ENCODE data around the gene PKP3.
"Not testable (repeated sequence)": the region's sequence is repeated elsewhere in the genome, so short reads cannot be mapped to it uniquely, and the experiment has no call there.

Gene PKP3

DNA sequence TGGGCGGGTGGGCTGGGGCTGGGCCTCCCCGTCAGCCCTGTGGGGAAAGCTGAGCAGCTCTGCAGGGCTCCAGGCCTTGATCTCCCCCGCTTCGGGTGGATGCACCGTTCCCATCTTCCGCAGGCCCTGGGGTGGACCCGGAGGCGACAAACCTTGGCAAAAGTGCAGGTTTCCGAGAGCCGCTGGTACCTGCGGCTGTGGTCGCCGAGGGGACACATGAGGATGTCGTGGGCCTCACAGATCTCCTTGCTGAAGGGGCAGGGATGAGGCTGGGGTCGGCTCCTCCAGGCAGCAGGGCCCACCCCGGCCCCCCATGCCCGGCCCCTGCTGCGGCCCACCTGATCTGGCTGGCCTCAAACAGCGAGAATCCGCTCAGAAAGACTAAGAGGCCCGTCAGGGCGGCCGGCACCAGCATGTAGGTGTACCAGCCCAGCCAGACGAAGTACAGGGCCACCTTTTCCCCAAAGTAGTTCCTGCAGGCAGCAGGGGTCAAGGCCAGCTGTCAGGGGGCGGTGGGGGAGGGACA, 36.0 kb downstream of the PKP3 start:
- DNase-seq (ENCODE audit: low read depth): no peak

DNA sequence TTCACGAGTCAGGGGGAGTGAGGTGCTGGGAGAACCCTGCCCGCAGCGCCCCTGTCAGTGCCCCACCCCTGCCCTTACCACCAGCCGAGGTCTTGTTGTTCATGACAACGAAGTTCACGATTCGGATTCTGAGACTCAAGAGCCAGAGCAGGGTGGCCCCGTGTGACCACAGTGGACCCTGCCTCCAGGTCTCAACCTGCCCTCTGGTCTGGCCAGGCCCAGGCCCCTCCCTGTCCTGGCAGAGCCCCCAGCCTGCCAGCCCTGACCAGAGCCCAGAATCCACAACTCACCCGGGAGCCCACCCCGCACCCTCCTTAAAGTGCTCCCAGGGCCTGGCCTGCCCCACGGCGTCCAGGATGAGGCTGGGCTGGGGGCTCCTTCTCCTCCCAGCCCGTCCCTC, 37.9 kb downstream of the PKP3 start:
- no peak for DNase-seq (ENCODE audit: low read depth)

DNA sequence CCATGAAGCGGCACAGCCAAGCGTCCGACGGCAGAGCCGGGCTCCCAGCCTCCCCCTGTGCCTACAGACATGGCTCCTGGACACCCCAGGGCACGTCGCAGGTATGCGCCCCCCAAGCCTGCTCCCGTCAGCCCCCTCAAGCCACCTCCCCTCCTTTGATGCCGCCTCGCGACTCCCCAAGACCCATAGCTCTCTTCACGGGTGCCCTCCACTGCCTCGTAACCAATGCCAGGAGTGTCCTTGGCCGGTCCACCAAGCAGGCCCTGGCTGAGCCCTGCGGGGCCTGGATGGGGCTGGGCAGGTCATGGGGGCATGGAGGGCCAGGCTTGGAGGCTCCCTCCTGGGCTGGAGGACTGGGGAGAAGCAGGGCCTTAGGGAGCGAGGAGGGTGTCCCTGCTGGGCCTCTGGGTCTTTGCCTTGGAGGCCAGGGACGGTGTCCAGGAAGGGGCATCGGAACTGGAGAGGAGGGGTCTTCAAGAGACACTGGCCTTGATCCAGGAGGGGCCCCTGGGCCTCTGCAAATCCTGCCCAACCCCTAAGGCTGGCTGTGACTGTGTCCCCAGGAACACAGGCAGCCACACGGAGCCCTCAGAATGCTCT, 38.6 kb downstream of the PKP3 start:
- DNase-seq (ENCODE audit: low read depth): no peak

DNA sequence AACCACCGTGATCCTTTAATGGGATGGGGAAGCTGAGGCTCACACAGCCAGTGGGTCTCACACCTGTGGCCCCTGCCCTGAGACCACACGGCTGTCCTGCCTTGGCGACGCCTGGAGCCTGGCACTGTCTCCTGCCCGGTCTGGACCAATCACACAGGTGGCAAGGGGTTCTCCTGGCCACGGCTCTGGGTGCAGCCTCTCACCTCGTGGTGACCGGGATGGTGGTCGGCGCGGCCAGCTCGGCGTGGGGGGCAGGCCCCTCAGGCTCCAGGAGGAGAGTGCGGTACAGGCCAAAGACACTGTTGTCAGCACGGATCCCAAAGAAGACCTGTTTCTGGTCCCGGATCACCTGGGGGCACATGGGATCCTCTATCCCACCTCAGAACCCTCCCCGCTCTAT, 39.1 kb downstream of the PKP3 start:
- DNase-seq (ENCODE audit: low read depth): no peak

DNA sequence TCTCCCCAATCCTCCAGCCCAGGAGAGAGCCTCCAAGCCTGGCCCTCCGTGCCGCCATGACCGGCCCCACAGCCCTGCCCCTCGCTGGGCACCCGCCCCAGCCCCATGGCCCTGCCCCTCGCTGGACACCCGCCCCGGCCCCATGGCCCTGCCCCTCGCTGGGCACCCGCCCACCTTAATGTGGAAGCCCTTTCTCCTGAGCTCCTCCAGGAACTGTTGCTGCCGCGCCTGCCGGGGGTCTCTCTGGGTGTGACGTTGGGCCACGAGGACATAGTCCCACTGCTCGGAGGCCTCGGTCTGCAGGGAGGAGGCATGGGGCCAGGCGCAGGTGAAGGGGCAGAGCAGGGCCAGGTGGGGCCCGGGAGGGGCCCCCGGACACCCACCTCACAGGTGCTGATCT, 39.6 kb downstream of the PKP3 start:
- DNase-seq (ENCODE audit: low read depth): no peak

DNA sequence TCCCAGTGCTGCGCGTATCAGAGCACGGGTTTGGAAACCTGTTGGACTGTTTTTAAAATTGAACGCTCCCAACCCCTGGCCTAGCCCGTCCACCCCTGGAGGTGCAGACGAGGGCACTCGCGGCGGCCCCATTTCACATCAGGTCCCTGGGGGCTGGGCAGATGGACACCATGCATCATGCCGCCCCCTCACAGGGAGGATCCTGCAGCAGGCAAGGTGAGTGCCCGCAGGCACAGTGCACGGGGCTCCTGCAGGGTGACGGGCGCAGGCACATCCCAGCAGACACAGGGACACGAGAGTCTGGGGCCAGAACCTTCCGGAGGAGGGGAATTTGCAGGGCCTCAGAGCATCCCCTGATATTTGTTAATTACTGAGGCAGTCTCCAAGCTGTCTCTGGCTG, 40.5 kb downstream of the PKP3 start:
- DNase-seq (ENCODE audit: low read depth): no peak

DNA sequence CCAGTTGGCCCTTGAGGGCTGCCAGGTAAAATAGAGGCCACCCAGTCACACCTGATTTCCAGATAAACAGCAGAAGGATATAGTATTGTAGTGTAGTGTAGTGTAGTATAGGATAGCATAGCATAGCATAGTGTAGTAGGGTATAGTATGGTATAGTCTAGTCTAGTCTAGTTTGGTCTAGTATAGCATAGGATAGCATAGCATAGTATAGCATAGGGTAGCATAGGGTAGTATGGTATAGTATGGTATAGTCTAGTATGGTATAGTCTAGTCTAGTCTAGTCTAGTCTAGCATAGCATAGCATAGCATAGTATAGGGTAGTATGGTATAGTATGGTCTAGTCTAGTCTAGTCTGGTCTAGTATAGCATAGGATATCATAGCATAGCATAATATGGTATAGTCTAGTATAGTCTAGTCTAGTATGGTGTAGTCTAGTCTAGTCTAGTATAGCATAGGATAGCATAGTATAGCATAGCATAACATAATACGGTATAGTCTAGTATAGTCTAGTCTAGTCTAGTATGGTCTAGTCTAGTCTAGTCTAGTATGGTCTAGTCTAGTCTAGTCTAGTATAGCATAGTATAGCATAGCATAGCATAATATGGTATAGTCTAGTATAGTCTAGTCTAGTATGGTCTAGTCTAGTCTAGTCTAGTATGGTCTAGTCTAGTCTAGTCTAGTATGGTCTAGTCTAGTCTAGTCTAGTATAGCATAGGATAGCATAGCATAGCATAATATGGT, 41.2 kb downstream of the PKP3 start:
- DNase-seq (ENCODE audit: low read depth): not testable (repeated sequence)

DNA sequence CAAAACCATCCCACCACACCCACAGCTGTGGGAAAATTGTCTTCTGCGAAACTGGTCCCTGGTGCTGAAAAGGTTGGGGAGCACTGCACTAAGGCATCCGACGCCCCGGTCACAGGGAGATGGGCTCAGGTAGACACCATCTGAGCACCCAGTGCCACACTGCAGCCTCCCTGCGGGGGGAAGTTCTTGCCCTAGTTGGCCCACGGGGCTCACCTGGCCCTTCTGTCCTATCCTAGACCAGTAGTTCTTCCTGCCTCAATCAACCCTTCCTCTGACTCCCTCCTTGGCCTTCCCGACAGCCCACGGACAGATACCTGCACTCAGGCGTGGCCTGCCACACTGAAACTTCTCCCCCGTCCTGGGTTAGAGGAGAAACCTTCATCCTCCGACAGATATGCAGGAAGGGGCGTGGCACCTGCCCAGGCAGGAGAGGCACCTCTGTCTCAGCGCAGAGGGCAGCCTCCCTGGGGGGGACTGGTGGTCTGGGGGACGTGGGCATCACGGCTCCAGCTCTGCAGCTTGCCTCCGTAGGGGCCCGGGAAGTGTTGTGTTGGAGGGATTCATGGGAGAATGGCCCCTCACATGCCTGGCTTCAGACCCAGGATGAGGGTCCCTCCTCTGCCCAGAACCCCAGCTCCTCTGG, 43.3 kb downstream of the PKP3 start:
- no peak for DNase-seq (ENCODE audit: low read depth)

DNA sequence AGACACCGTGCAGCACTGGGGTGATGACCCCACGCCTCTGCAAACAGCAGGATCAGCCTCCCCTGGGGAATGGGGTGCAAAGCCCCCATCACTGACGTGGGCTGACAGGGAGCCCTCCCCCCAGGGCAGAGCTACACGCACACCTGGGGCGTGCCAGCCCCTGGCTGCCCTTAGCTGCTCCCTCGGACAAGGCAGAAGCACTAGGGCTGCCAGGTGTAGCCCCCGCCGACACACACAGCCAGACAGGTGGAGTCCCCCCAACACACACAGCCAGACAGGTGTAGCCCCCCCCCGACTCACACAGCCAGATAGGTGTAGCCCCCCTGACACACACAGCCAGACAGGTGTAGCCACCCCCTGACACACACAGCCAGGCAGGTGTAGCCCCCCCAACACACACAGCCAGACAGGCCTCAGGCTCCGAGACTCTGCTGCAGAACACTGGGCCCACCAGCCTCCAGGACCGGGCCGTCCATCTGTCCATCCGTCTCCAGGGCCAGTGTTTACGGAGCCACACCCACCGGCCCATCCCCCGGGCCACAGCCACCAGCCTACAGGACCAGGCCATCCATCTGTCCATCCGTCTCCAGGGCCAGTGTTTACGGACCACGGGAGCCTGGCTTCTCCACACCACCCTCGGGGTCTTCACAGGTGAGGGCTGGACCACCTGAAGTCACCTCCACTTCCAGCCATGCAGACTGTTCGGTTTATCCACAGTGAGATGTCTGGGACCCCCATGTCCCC, 44.3 kb downstream of the PKP3 start:
- no peak for DNase-seq (ENCODE audit: low read depth)

DNA sequence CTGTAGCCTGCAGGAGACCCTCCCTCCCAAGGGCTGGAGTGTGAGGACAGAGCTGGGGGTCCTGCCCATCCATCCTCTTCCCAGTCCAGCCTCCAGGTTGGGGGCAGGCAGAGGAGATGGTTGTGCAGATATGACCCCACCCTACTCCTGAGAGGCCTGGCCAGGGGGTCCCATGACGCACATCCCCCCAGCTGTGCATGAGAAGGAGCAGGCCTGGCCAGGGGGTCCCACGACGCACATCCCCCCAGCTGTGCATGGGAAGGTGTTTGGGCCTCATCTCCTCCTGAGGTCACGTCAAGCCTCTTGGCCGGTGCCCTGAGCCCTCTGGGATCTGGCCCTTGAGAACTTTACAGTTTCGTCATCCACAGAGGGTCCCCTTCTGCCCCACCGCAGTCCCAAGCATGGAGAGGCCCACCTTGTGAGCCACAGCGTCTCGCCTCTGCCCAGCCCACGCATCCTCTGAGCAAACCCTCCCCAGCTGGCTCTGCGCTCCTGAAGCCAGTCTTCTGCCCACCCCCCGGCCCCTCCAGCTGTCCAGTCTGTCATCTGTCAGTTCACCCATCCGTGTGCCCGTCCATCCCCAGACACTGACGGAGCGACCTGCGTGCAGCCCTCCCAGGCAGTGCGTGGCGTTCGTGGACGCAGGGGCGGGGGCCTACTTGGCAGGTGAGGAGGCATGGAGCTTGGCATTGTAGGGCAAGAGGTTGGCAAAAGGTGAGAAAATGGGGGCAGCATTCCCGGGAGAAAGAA, 45.5 kb downstream of the PKP3 start:
- no peak for DNase-seq (ENCODE audit: low read depth)

DNA sequence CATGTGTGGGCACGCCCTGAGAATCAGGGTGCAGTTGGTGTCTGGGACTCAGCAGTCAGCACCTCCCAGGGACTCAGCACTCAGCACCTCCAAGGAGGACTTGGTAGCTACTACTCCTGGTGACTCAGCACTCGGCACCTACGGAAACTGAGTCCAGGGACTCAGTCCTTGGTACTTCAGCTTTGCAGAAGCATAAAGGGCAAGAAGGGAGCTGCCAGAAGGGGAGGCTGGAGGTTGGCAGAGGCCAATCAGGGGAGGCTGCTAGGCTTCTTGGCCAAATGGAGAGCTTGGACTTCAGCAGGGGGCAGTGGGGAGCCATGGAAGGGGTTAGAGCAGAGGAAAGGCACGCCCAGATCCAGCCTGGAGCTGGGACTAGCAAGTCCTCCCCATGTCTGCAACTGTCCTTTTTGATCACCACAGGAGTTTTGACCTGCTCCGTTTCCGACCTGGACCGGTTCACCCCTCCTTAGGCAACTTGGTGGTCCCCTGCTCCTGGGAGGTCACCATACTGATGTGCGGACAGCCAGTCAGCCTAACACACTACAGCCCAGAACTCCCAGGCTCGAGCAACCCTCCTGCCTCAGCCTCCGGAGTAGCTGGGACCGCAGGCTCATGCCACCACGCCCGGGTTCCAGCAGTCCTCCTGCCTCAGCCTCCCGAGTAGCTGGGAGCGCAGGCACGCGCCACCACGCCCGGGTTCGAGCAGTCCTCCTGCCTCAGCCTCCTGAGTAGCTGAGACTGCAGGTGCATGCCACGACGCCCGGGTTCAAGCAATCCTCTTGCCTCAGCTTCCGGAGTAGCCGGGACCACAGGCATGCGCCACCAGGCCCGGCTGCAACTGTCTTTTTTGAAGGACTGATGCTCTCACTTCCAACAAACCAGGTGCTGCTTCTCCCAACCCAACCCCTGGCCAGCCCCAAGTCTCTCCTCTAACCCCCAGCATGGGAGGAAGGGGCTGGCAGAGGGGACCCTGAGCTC, 46.3 kb downstream of the PKP3 start:
- DNase-seq (ENCODE audit: low read depth): no peak

DNA sequence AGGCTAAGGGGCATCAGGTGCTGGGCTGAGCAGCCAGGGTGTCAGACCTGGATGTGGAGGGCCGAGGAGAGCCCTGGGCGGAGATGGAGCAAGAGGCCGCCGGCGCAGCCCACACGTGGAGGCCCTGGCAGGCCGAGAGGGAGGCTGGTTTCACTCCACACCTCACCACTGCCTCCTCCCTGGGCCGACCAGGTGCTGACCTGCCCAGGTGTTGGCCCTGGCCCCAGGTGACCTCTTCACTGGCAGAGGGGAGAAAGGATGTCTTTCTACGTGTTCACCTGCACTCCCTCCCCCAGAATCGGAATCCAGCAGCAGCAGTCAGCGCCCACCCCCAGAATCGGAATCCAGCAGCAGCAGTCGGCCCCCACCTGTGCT, 47.0 kb downstream of the PKP3 start:
- DNase-seq (ENCODE audit: low read depth): no peak

DNA sequence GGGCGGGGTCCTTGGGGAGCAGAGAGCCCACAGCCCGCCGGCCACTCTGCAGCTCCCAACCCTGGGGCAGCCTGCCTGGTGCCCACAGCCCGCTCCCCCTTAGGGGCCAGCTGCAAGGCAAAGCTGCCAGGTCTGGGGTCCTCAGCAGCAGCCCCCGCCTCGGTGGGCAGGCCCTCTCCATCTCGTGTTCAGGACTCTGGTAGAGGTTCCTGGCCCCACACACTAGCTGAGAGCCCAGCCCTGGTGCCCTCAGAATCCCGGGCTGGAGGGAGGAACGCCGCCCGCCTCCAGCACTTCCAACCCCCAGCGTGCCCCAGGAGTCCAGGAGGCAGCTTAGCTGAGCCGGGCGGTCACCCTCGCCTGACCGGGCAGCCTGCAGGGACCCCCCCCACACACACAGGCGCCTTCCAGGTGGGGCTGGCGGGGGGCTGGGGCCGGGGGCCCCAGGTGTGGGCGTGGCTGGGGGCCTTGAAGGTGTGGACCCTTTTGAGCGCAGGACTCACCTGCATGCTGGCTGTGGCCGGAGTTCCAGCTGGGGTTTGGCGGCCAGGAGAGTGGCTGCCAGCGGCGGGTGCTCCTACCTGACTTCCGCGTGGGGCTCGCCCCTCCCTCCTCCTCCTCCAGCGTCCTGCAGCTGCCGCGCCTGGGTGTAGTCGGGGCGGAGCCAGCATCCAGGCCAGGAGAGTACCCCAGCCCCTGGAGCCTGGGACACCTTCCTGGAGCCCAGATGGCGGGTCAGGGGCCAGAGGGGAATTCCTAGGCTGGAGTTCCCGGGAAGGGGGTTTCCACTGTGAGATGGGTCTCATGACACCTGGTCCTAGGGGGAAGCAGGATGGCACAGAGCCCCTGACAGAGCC, 47.6 kb downstream of the PKP3 start, which contains the start of gene ANO9:
Gene ANO9 (minus strand): TSS at position 594 of the 857 bp plus-strand sequence. CDS start 85 bp downstream, at position 509.
- DNase-seq (ENCODE audit: low read depth): no peak

DNA sequence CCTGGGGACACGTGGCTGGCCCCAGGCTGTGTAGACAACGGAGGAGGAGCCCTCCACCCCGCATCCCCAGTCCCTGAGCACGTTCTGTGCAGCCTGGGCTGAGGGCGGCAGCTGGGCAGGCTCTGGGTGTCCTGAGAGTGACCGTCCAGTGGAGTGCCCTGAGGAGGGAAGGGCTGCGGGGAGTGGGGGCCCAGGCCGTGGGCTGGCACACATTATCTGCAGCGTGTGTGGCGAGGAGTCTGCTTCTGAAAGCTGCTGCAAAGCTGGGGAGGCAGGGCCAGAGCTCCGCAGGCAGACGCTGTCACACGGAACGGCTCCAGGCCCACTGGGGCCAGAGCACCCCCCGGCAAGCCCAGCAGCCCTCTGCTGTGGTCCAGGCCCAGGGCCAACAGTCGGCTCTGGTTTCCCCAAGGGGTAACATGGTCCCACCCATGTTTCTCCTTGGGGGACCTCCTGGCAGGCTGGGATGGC, 48.6 kb downstream of the PKP3 start:
- no peak for DNase-seq (ENCODE audit: low read depth)

DNA sequence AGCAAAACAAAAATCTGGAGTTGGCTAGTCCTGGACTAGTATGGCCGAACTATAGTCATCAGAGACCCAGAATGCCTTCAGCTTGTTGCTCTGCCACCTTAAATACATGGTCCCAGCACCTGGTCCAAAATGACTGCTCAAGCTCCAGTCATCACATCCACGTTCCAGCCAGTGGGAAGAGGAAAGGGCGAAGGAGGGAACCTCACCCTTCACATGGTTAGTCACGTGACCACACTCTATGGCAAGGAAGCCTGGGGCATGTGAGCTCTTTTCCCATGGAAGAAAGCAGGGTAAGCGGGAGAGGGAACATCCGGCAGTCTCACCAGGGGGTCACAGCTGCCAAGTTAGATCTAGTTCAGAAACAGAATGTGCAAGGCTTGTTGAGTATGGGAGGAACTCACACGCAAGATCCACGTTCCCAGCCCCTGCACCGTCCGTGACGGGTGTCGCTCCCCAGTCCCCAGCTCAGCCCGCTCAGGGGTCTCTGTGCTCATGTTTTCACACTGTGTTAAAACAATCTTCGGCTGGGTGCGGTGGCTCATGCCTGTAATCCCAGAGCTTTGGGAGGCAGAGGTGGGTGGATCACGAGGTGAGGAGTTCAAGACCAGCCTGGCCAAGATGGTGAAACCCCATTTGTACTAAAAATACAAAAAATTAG, 49.7 kb downstream of the PKP3 start:
- DNase-seq (ENCODE audit: low read depth): no peak

DNA sequence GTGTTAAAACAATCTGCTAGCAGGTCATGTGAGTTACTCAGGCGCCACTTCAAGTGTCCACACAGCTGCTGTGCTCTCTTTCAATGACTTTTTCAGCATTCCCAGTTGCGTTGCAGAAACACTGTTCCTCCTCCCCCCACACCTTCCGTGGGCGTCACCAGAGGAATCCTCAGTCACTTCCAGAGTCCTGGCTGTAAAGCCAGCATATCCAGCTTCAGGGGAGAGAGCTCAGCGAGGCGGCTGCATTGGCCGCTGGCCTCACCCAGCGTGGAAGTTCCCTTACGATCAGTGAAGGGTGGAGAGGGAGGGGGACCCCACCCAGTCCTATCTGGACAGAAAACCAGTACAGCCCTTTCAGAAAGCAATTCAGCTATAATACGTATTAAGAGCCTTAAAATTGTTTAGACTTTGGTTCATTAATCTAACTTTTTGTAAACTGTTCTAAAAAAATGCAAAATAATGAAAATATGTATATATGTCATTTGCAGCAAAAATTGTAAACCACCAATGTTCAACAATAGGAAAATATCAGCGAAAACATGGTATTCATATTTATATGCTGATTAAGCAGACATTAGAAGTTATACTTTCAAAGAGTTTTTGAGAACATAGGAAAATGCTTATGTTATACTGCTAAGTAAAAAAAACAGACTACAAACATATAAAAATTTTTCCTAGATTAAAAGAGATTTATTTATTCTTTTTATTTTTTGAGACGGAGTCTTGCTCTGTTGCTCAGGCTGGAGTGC, 50.6 kb downstream of the PKP3 start:
- DNase-seq (ENCODE audit: low read depth): no peak

DNA sequence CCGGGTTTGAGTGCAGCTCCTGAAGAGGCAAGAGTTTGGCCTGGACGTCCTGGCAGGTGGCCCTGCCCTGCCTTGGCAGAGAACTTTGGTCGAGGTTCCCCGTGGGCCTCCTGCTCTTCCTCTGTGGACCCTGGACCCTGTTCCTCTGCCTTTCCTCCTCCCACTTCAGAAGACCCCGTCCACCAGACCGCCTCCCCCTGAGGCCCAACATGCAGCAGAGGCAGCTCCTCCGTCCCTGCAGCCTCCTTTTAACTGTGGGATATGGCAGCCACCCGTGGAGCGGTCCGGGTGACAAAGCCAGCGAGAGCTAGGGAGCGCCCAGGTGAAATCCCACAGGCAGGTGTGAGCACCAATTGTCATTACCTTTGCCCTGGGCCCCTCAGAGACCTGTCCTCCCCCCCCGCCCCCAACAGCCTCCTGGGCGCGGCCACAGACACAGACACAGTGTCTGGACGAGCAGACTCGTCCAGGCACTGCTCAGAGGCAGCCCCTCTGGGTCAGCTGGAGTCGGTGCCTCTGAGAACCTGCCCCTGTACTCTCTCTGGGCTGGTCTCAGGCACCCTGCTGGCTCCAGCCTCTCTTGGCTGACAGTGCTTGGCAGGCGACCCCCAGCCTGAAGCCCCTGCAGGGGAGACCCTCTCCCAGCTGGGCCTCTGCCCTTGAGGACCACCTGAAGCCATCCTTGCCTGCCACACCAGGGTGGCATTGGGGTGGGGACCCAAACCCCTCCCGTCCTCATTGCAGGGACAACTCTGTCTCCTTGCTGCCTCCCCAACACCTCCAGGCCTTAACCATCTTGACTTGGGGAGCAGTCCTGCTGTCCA, 52.0 kb downstream of the PKP3 start:
- DNase-seq (ENCODE audit: low read depth): no peak
